Right kidney (tissue), 1 donor: ENCODE data around the gene MAZ.

Experiments used
- DNase-seq: peaks from one replicate; pipeline ENCODE4 v3.0.0-alpha.2; 2016

MAZ gene

GRCh38 chr16:29850998-29851397 is 44.7 kb downstream of the MAZ start:
- DNase-seq: no peak

GRCh38 chr16:29852654-29853053 is 46.3 kb downstream of the MAZ start:
- no peak for DNase-seq

GRCh38 chr16:29854520-29855100 is 48.3 kb downstream of the MAZ start:
- no peak for DNase-seq

- no peak for DNase-seq
Observed at GRCh38 chr16:29857133-29857760, 50.9 kb downstream of the MAZ start.

GRCh38 chr16:29858149-29858849 is 52.0 kb downstream of the MAZ start:
- no peak for DNase-seq

GRCh38 chr16:29858974-29859373 is 52.6 kb downstream of the MAZ start:
- DNase-seq: no peak

- no peak for DNase-seq
Observed at GRCh38 chr16:29860218-29860617, 53.9 kb downstream of the MAZ start.
